Cerebellar nuclear complex (tissue), 1 donor: ENCODE results near the gene DGCR6L.
"Not testable (repeated sequence)": the region's sequence is repeated elsewhere in the genome, so short reads cannot be mapped to it uniquely, and the experiment has no call there.

Experiments
- DNase-seq, 2 experiments: peaks; one replicate each; lab custom pipeline; 2025; lab: John Stamatoyannopoulos, UW

The DGCR6L gene

GRCh38 chr22:20325996-20326395 is 6.1 kb upstream of the DGCR6L start:
- DNase-seq, result not testable (repeated sequence)

GRCh38 chr22:20324139-20324516 is 4.3 kb upstream of the DGCR6L start:
- no peak for DNase-seq

GRCh38 chr22:20321552-20322211 is 1.8 kb upstream of the DGCR6L start:
- not testable (repeated sequence) for DNase-seq

GRCh38 chr22:20320659-20321551 is 1.0 kb upstream of the DGCR6L start:
- not testable (repeated sequence) for DNase-seq

- DNase-seq, result no peak
Observed at GRCh38 chr22:20319041-20319744, 667 bp downstream of the DGCR6L start.

- not testable (repeated sequence) for DNase-seq
Observed at GRCh38 chr22:20318043-20318688, 1.7 kb downstream of the DGCR6L start.

GRCh38 chr22:20317402-20318042 is 2.3 kb downstream of the DGCR6L start:
- DNase-seq, result not testable (repeated sequence)

GRCh38 chr22:20316844-20317401 is 2.9 kb downstream of the DGCR6L start:
- DNase-seq, result no peak

- no peak for DNase-seq
Observed at GRCh38 chr22:20316217-20316843, 3.5 kb downstream of the DGCR6L start.

GRCh38 chr22:20315337-20316216 is 4.3 kb downstream of the DGCR6L start:
- no peak for DNase-seq

- DNase-seq, result not testable (repeated sequence)
Observed at GRCh38 chr22:20314741-20315336, 5.0 kb downstream of the DGCR6L start.

- not testable (repeated sequence) for DNase-seq
Observed at GRCh38 chr22:20314206-20314605, 5.7 kb downstream of the DGCR6L start.

- not testable (repeated sequence) for DNase-seq
Observed at GRCh38 chr22:20313306-20314077, 6.4 kb downstream of the DGCR6L start.

GRCh38 chr22:20312396-20313191 is 7.3 kb downstream of the DGCR6L start:
- no peak for DNase-seq

GRCh38 chr22:20311249-20312062 is 8.4 kb downstream of the DGCR6L start:
- DNase-seq, result not testable (repeated sequence)

- not testable (repeated sequence) for DNase-seq
Observed at GRCh38 chr22:20310773-20311172, 9.1 kb downstream of the DGCR6L start.

GRCh38 chr22:20310180-20310579 is 9.7 kb downstream of the DGCR6L start:
- DNase-seq, result not testable (repeated sequence)
